Osteoblast (primary cell): ENCODE results near the gene CDPF1. TPM values are rescaled to one million over a fixed set of nuclear protein-coding genes. Genes with fewer than 3 reads are reported as not detected.

Experiments used
- DNase-seq: peaks from one replicate; pipeline ENCODE4 v3.0.0; 2011; ENCODE audit warnings: low spot score, mixed read lengths; ENCODE audit not compliant: insufficient read length; ENCODE audit errors: missing footprints
- H2AFZ ChIP-seq: 2 replicates; pipeline ENCODE4 v1.6.0; 2011; ENCODE audit warnings: mild to moderate bottlenecking, low read length
- H3K27ac ChIP-seq: 2 replicates; pipeline ENCODE4 v1.5.1; 2011; ENCODE audit warnings: mild to moderate bottlenecking, low read depth, low read length, moderate library complexity
- H3K27me3 ChIP-seq: 2 replicates; pipeline ENCODE4 v1.6.0; 2012; ENCODE audit warnings: mild to moderate bottlenecking, control low read depth, inconsistent platforms, low read length, moderate library complexity; ENCODE audit not compliant: insufficient read depth
- H3K36me3 ChIP-seq: 2 replicates; pipeline ENCODE4 v1.5.1; 2011; ENCODE audit warnings: mild to moderate bottlenecking, low read length, control low read depth, moderate library complexity; ENCODE audit not compliant: insufficient read depth
- H3K4me1 ChIP-seq: 2 replicates; pipeline ENCODE4 v1.5.1; 2011; ENCODE audit warnings: mild to moderate bottlenecking, low read length, control low read depth, moderate library complexity; ENCODE audit not compliant: insufficient read depth
- H3K4me2 ChIP-seq: 2 replicates; pipeline ENCODE4 v1.6.0; 2011; ENCODE audit warnings: mild to moderate bottlenecking, low read length; ENCODE audit not compliant: insufficient read depth
- H3K4me3 ChIP-seq: fragments of 200-600 bp; sonication (generic); 3 replicates; pipeline ENCODE4 v1.5.1; 2012; ENCODE audit warnings: mild to moderate bottlenecking, low read length, inconsistent platforms; ENCODE audit not compliant: insufficient read depth
- H3K79me2 ChIP-seq: 2 replicates; pipeline ENCODE4 v1.6.0; 2012; ENCODE audit warnings: mild to moderate bottlenecking, low read length, control low read depth, inconsistent platforms; ENCODE audit not compliant: insufficient read depth
- H3K9me3 ChIP-seq: 2 replicates; pipeline ENCODE4 v1.5.1; 2011; ENCODE audit warnings: low read depth, low read length, control low read depth
- H4K20me1 ChIP-seq: 2 replicates; pipeline ENCODE4 v1.6.0; 2012; ENCODE audit warnings: mild to moderate bottlenecking, low read length, control low read depth; ENCODE audit not compliant: insufficient read depth
- total RNA-seq: library from RNA; depleted of rRNA; stranded (reverse); fragments of >200 nt; gene quantifications from 2 replicates; pipeline ENCODE4 v1.2.3, GENCODE V29; 2012
- TF ChIP-seq, protein P1 (sequence below): IDR thresholded peaks from 2 replicates; pipeline ENCODE4 v1.5.1; 2011; ENCODE audit warnings: mild to moderate bottlenecking, low read depth, low read length, moderate library complexity; ENCODE audit errors: extremely low read depth

CDPF1 gene
- total RNA-seq, 1 donor = 12.7 TPM

- Histone ChIP-seq H3K36me3 (peaks cover 47% of the 10 kb centered on the region), H3K27ac (no peak overlapping the region), H3K4me3 (no peak overlapping the region), H4K20me1 (no peaks in the 10 kb centered on the region), H3K4me1 (no peaks in the 10 kb centered on the region), H3K4me2 (no peak overlapping the region), H2AFZ (no peak overlapping the region), H3K79me2 (no peaks in the 10 kb centered on the region), H3K9me3 (no peaks in the 10 kb centered on the region), H3K27me3 (no peaks in the 10 kb centered on the region)
- DNase-seq = peak; percentile 68
- TF ChIP-seq, protein P1, sequence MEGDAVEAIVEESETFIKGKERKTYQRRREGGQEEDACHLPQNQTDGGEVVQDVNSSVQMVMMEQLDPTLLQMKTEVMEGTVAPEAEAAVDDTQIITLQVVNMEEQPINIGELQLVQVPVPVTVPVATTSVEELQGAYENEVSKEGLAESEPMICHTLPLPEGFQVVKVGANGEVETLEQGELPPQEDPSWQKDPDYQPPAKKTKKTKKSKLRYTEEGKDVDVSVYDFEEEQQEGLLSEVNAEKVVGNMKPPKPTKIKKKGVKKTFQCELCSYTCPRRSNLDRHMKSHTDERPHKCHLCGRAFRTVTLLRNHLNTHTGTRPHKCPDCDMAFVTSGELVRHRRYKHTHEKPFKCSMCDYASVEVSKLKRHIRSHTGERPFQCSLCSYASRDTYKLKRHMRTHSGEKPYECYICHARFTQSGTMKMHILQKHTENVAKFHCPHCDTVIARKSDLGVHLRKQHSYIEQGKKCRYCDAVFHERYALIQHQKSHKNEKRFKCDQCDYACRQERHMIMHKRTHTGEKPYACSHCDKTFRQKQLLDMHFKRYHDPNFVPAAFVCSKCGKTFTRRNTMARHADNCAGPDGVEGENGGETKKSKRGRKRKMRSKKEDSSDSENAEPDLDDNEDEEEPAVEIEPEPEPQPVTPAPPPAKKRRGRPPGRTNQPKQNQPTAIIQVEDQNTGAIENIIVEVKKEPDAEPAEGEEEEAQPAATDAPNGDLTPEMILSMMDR = no peak
Observed at GRCh38 chr22:46281866-46282678, 32.0 kb upstream of the CDPF1 start.

DNA sequence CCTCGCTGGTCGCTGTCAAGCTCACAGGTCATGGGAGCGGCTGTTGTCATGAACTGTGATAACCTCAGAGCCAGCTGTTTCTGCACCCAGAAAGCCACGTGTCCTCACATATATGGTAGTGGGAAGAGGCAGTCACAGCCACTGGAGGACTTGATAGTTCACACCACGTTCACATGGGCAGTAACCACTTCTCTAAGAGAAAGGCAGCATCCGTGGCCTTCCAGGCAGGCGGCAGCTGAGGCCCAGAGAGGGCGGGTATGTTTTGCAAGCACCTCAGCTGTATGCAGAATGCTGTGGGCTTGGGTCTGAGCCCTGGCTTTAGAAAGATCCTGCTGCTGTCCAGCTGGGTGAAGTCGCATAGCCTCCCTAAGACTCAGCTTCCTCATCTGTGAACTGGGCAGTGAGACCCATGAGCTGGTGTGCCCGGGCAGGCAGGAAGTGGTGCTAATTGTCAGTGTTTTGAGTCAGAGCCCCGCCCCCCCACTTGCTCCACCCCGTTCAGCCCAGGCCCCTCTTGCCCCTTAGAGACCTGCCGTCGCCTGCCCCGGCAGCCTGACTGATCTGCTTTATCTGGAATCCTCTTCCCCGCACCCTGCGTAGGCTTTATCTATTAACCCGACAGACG is 31.0 kb upstream of the CDPF1 start:
- Histone ChIP-seq H3K4me2 (no peak overlapping the region), H3K27ac (no peak overlapping the region), H4K20me1 (no peaks in the 10 kb centered on the region), H3K27me3 (no peaks in the 10 kb centered on the region), H3K4me1 (no peaks in the 10 kb centered on the region), H2AFZ (no peak overlapping the region), H3K36me3 (peaks cover 50% of the 10 kb centered on the region), H3K9me3 (no peaks in the 10 kb centered on the region), H3K4me3 (no peak overlapping the region), H3K79me2 (no peaks in the 10 kb centered on the region)
- TF ChIP-seq, protein P1 = no peak
- peak; percentile 52 for DNase-seq

DNA sequence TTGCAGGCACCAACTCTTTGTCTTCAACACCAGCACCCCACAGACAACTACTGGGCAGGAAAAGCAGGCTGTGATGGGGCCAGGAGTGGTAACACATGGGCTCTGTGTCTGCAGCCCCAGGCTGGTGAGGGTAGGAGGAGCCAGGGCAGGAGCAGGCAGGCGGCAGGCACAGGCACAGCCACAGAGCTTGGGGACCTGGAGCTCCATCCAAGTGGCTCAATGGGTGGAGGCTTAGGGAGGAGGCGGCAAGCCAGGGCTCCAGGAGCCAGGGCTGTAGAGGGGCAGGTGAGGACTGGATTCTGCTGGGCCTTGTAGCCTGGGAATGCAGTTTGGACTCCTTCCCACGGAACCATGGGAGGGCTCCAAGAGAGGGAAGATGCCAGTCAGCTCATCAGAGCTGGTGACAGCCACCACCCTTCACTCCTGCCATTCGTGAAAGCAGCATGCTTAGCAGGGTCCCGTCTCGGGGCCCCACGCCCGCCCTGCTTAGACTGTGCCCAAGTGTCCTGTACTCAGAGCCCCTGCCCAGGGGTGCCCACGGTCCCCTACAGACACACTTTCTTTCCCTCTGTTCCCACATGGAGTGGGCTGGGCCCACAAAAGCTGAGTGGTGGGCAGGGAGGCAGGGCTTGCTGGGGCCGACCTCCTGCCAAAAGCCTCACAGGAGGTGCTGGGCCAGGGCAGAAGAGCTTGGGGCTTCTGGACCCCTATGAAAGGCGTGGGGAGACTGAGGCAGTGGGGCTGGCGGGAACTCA is 30.1 kb upstream of the CDPF1 start:
- no peaks in the 10 kb centered on the region for H3K79me2 ChIP-seq
- no peaks in the 10 kb centered on the region for H4K20me1 ChIP-seq
- DNase-seq = peak; percentile 61
- H3K36me3 ChIP-seq = peaks cover 58% of the 10 kb centered on the region
- no peak overlapping the region for H3K27ac ChIP-seq
- no peaks in the 10 kb centered on the region for H3K4me1 ChIP-seq
- H3K4me2 ChIP-seq = no peak overlapping the region
- H3K27me3 ChIP-seq = no peaks in the 10 kb centered on the region
- TF ChIP-seq, protein P1 = no peak
- H3K9me3 ChIP-seq = no peaks in the 10 kb centered on the region
- no peak overlapping the region for H3K4me3 ChIP-seq
- no peak overlapping the region for H2AFZ ChIP-seq
